IMR-90 (cell line): ENCODE measurements around the gene AS3MT. TPM values are rescaled to one million over a fixed set of nuclear protein-coding genes. Genes with fewer than 3 reads are reported as not detected.

Experiments used
- ATAC-seq: fragments of 200-7000 bp; cut with Tn5 transposase; 2 replicates; pipeline ENCODE4 v1.9.1; 2020; ENCODE audit warnings: low read depth, mild to moderate bottlenecking, moderate library complexity
- BruUV-seq: library from RNA; stranded (reverse); fragments of 400-500 nt; replicated peaks from 2 replicates; lab custom pipeline; 2021; lab: Mats Ljungman, UMichigan
- CTCF ChIA-PET: fragments of 300-600 bp; formaldehyde crosslinking; extraction: SDS; loops from one replicate; lab custom pipeline; 2021; ENCODE audit warnings: antibody characterized with exemption; lab: Yijun Ruan, JAX
- POLR2A ChIA-PET: fragments of 300-600 bp; sonication (Branson Sonifier 250); formaldehyde crosslinking; loops from one replicate; lab custom pipeline; 2022; ENCODE audit warnings: antibody characterized with exemption; ENCODE audit not compliant: unreplicated experiment; lab: Charles Lee
- DNase-seq: peaks from one replicate; pipeline ENCODE4 v3.0.0; 2013
- H2AFZ ChIP-seq: replicated peaks from 2 replicates; pipeline ENCODE3; 2013; ENCODE audit warnings: low read length, mild to moderate bottlenecking; ENCODE audit not compliant: poor library complexity
- H2AK5ac ChIP-seq: 2 replicates; pipeline ENCODE4 v1.6.1; 2013; ENCODE audit warnings: low read depth, low read length, inconsistent platforms
- H2AK9ac ChIP-seq: replicated peaks from 2 replicates; pipeline ENCODE3; 2013; ENCODE audit warnings: mild to moderate bottlenecking, low read depth, low read length, moderate library complexity; ENCODE audit not compliant: poor library complexity
- H2BK120ac ChIP-seq: 2 replicates; pipeline ENCODE4 v1.6.1; 2013; ENCODE audit warnings: low read depth, low read length, inconsistent platforms
- H2BK15ac ChIP-seq: 3 replicates; pipeline ENCODE4 v1.6.1; 2013; ENCODE audit warnings: low read depth, low read length, inconsistent platforms
- H2BK20ac ChIP-seq: 2 replicates; pipeline ENCODE4 v1.6.1; 2013; ENCODE audit warnings: low read depth, mild to moderate bottlenecking, inconsistent platforms, low read length, moderate library complexity
- H2BK5ac ChIP-seq: 2 replicates; pipeline ENCODE4 v1.6.1; 2013; ENCODE audit warnings: mild to moderate bottlenecking, low read depth, low read length, inconsistent platforms; ENCODE audit not compliant: poor library complexity, severe bottlenecking
- H3K14ac ChIP-seq: replicated peaks from 2 replicates; pipeline ENCODE4 v1.6.1; 2013; ENCODE audit warnings: low read depth, low read length, inconsistent platforms
- H3K18ac ChIP-seq: 2 replicates; pipeline ENCODE4 v1.6.1; 2013; ENCODE audit warnings: low read depth, low read length, control low read depth
- H3K23ac ChIP-seq: 2 replicates; pipeline ENCODE4 v1.6.1; 2013; ENCODE audit warnings: low read depth, low read length, inconsistent platforms
- H3K27ac ChIP-seq: 2 replicates; pipeline ENCODE4 v1.5.1; 2013; ENCODE audit warnings: mild to moderate bottlenecking, control low read depth, low read length; ENCODE audit not compliant: insufficient read depth
- H3K27me3 ChIP-seq: 2 replicates; pipeline ENCODE4 v1.6.1; 2013; ENCODE audit warnings: low read length; ENCODE audit not compliant: control insufficient read depth, insufficient read depth
- H3K36me3 ChIP-seq: 2 replicates; pipeline ENCODE4 v1.6.1; 2013; ENCODE audit warnings: low read length, mixed read lengths; ENCODE audit not compliant: control insufficient read depth, insufficient read depth
- H3K4ac ChIP-seq: 2 replicates; pipeline ENCODE4 v1.6.1; 2013; ENCODE audit warnings: low read depth, low read length, inconsistent platforms
- H3K4me1 ChIP-seq: 2 replicates; pipeline ENCODE4 v1.6.1; 2013; ENCODE audit warnings: low read length, mixed read lengths; ENCODE audit not compliant: control insufficient read depth, insufficient read depth
- H3K4me2 ChIP-seq: 2 replicates; pipeline ENCODE4 v1.6.1; 2013; ENCODE audit warnings: low read depth, mild to moderate bottlenecking, control low read depth, low read length, moderate library complexity
- H3K4me3 ChIP-seq: 2 replicates; pipeline ENCODE4 v1.5.1; 2013; ENCODE audit warnings: low read depth, mild to moderate bottlenecking, control low read depth, low read length, moderate library complexity; ENCODE audit not compliant: insufficient read depth
- H3K56ac ChIP-seq: 2 replicates; pipeline ENCODE4 v1.6.1; 2013; ENCODE audit warnings: low read length, inconsistent platforms; ENCODE audit not compliant: insufficient read depth; ENCODE audit errors: extremely low read depth
- H3K79me1 ChIP-seq, 2 experiments: 2 replicates each; pipeline ENCODE4 v1.6.1; 2013; ENCODE audit warnings: low read length in 2 of 2, inconsistent platforms in 1 of 2, low read depth in 1 of 2
- H3K9ac ChIP-seq: 2 replicates; pipeline ENCODE4 v1.6.1; 2013; ENCODE audit warnings: low read depth, low read length, control low read depth
- H3K9me1 ChIP-seq: 2 replicates; pipeline ENCODE4 v1.6.1; 2013; ENCODE audit warnings: low read length, inconsistent platforms; ENCODE audit not compliant: insufficient read depth
- H3K9me3 ChIP-seq: 2 replicates; pipeline ENCODE4 v1.6.1; 2013; ENCODE audit warnings: low read length; ENCODE audit not compliant: control insufficient read depth, insufficient read depth
- H4K20me1 ChIP-seq: 2 replicates; pipeline ENCODE4 v1.6.1; 2013; ENCODE audit warnings: low read length, inconsistent platforms; ENCODE audit not compliant: insufficient read depth
- H4K5ac ChIP-seq: 2 replicates; pipeline ENCODE4 v1.6.1; 2013; ENCODE audit warnings: mild to moderate bottlenecking, low read depth, low read length, control low read depth
- H4K8ac ChIP-seq, 2 experiments: 2 replicates each; pipeline ENCODE4 v1.6.1; 2013; ENCODE audit warnings: low read depth in 2 of 2, low read length in 2 of 2, control low read depth in 1 of 2, inconsistent platforms in 1 of 2
- H4K91ac ChIP-seq: 2 replicates; pipeline ENCODE4 v1.6.1; 2013; ENCODE audit warnings: low read depth, low read length, inconsistent platforms; ENCODE audit not compliant: insufficient read depth
- BHLHE40 ChIP-seq: fragments of 150-350 bp; IDR thresholded peaks from 2 replicates; pipeline ENCODE4 v1.6.1; 2016; ENCODE audit warnings: mild to moderate bottlenecking, low read depth, low read length
- CHD1 ChIP-seq: IDR thresholded peaks from 2 replicates; pipeline ENCODE4 v1.6.1; 2012; ENCODE audit warnings: low read depth, low read length, improper control_type of control experiment
- CTCF ChIP-seq: conservative IDR thresholded peaks from 2 replicates; pipeline ENCODE4 v1.5.1; 2012; ENCODE audit warnings: mild to moderate bottlenecking, low read depth, low read length, improper control_type of control experiment
- FOS ChIP-seq: fragments of 150-350 bp; IDR thresholded peaks from 2 replicates; pipeline ENCODE4 v1.6.1; 2016; ENCODE audit warnings: low read depth, low read length
- MAFK ChIP-seq: IDR thresholded peaks from 2 replicates; pipeline ENCODE4 v1.6.1; 2012; ENCODE audit warnings: low read depth, low read length, improper control_type of control experiment
- MAZ ChIP-seq: IDR thresholded peaks from 2 replicates; pipeline ENCODE4 v1.6.1; 2012; ENCODE audit warnings: low read depth, mild to moderate bottlenecking, low read length, improper control_type of control experiment, moderate library complexity, borderline replicate concordance
- MXI1 ChIP-seq: IDR thresholded peaks from 2 replicates; pipeline ENCODE4 v1.6.1; 2012; ENCODE audit warnings: low read depth, mild to moderate bottlenecking, low read length, moderate library complexity, borderline replicate concordance
- NFE2L2 ChIP-seq: fragments of 150-350 bp; IDR thresholded peaks from 2 replicates; pipeline ENCODE4 v1.6.1; 2016; ENCODE audit warnings: low read depth, mild to moderate bottlenecking, low read length
- POLR2A ChIP-seq: IDR thresholded peaks from 2 replicates; pipeline ENCODE4 v1.6.1; 2012; ENCODE audit warnings: mild to moderate bottlenecking, low read depth, low read length
- RAD21 ChIP-seq: IDR thresholded peaks from 2 replicates; pipeline ENCODE4 v1.6.1; 2012; ENCODE audit warnings: low read length, improper control_type of control experiment
- RCOR1 ChIP-seq: IDR thresholded peaks from 2 replicates; pipeline ENCODE4 v1.6.1; 2012; ENCODE audit warnings: mild to moderate bottlenecking, low read length, improper control_type of control experiment; ENCODE audit not compliant: insufficient replicate concordance
- RFX5 ChIP-seq: IDR thresholded peaks from 2 replicates; pipeline ENCODE4 v1.8.0; 2012; ENCODE audit warnings: low read depth, mild to moderate bottlenecking, low read length, moderate library complexity
- SMC3 ChIP-seq: fragments of 150-350 bp; IDR thresholded peaks from 2 replicates; pipeline ENCODE4 v1.6.1; 2016; ENCODE audit warnings: low read depth, mild to moderate bottlenecking, antibody characterized with exemption, low read length, moderate library complexity
- USF2 ChIP-seq: fragments of 150-350 bp; IDR thresholded peaks from 2 replicates; pipeline ENCODE4 v1.6.1; 2017; ENCODE audit warnings: mild to moderate bottlenecking, antibody characterized with exemption, low read length, low read depth
- WGBS, 2 experiments: methylation state at CpG; one replicate each; pipeline versions ENCODE4 v1.1.5 to v1.1.7; 2013; ENCODE audit warnings: missing lambda C conversion rate in 2 of 2; ENCODE audit not compliant: insufficient read length in 1 of 2; ENCODE audit errors: extremely low coverage in 2 of 2; 5-methylcytosine and 5-hydroxymethylcytosine counted together
- dilution Hi-C: fragments of 300-500 bp; cut with HindIII; formaldehyde crosslinking; loops from one replicate; pipeline ENCODE4 v1.14.3; 2018; ENCODE audit warnings: low sequenced_read_pairs; ENCODE audit not compliant: unreplicated experiment
- in situ Hi-C: fragments of 300-500 bp; cut with MboI; formaldehyde crosslinking; loops from 3 replicates; pipeline ENCODE4 v1.14.3; 2019; ENCODE audit warnings: low sequenced_read_pairs, inconsistent platforms, mixed read lengths
- intact Hi-C: fragments of 100-400 bp; cut with micrococcal nuclease; formaldehyde crosslinking; loops from 2 replicates; pipeline ENCODE4 v1.10.0; 2022
- polyA plus RNA-seq, 3 experiments: library from polyadenylated mRNA; depleted of rRNA; stranded (reverse); fragments of >200 nt; gene quantifications; 2 replicates each; pipeline ENCODE4 v1.2.3, GENCODE V29; 2012; ENCODE audit warnings: low replicate concordance in 1 of 3
- total RNA-seq: library from RNA; depleted of rRNA; stranded (reverse); fragments of >200 nt; gene quantifications from 2 replicates; pipeline ENCODE4 v1.2.3, GENCODE V29; 2012
- TF ChIP-seq, protein P1 (sequence below): fragments of 150-350 bp; IDR thresholded peaks from 2 replicates; pipeline ENCODE4 v1.6.1; 2016; ENCODE audit warnings: low read depth, mild to moderate bottlenecking, low read length, moderate library complexity, borderline replicate concordance

Gene AS3MT
- total and polyA plus RNA-seq, 2 of the 4 experiments (the other 2 are of a cell fraction), result 2.7 to 3.6 TPM

GRCh38 chr10:102927311-102928010, 58.2 kb downstream of the AS3MT start:
- no peak overlapping the region for H4K5ac ChIP-seq
- no peaks in the 10 kb centered on the region for H3K27me3 ChIP-seq
- dilution Hi-C loops, result no loop called here
- BruUV-seq, result no TSS peak
- no peak overlapping the region for H3K4me3 ChIP-seq
- ChIA-PET POLR2A (interaction anchor here (0.6 kb wide), 1 partner anchor 17 kb away, joined by 3 read pairs; no protein-coding TSS in a partner anchor), CTCF (interaction anchor here (0.6 to 1.4 kb wide), 2 partner anchors 127 to 159 kb away, joined by 3 to 4 read pairs; no protein-coding TSS in a partner anchor)
- no peak overlapping the region for H2AK5ac ChIP-seq
- WGBS, 2 experiments, result 96% methylated on average over 4 of the region's 12 CpGs; no CpG with 5 or more reads in 1 of the 2 experiments
- H3K9me3 ChIP-seq, result peaks cover 3% of the 10 kb centered on the region
- no peak overlapping the region for H3K4ac ChIP-seq
- no peak overlapping the region for H3K14ac ChIP-seq
- peaks cover 20% of the 10 kb centered on the region; the same call in 1 of the 2 replicates for H4K20me1 ChIP-seq
- H3K9ac ChIP-seq, result no peak overlapping the region
- no peak overlapping the region for H3K18ac ChIP-seq
- H3K56ac ChIP-seq, result no peak overlapping the region
- no peak overlapping the region for H2BK120ac ChIP-seq
- peaks cover 6% of the 10 kb centered on the region; the same call in 1 of the 2 replicates for H3K4me1 ChIP-seq
- no peak overlapping the region for H4K91ac ChIP-seq
- H3K4me2 ChIP-seq, result no peak overlapping the region
- H3K79me1 ChIP-seq, result peaks cover 9 to 70% of the 10 kb centered on the region in 2 experiments
- H4K8ac ChIP-seq, result no peak overlapping the region
- in situ Hi-C loops, result no loop called here
- H2AK9ac ChIP-seq, result no peak overlapping the region
- no peak overlapping the region for H3K27ac ChIP-seq
- intact Hi-C loops, result no loop called here
- H2BK20ac ChIP-seq, result no peak overlapping the region
- ATAC-seq, result no peak
- no peak for DNase-seq
- H3K23ac ChIP-seq, result peak overlapping the region; percentile 46; the same call in 1 of the 2 replicates
- no peak overlapping the region for H2BK5ac ChIP-seq
- H3K36me3 ChIP-seq, result peaks cover 9% of the 10 kb centered on the region
- H2AFZ ChIP-seq, result no peak overlapping the region
- peaks cover 6% of the 10 kb centered on the region for H3K9me1 ChIP-seq
- H2BK15ac ChIP-seq, result no peak overlapping the region
- TF ChIP-seq NFE2L2, result no peak
- TF ChIP-seq RFX5, result no peak
- no peak for TF ChIP-seq RAD21
- TF ChIP-seq POLR2A, result no peak
- TF ChIP-seq RCOR1, result no peak
- no peak for TF ChIP-seq USF2
- TF ChIP-seq SMC3, result no peak
- no peak for TF ChIP-seq MAZ
- no peak for TF ChIP-seq MAFK
- TF ChIP-seq CHD1, result no peak
- TF ChIP-seq CTCF, result no peak
- TF ChIP-seq MXI1, result no peak
- TF ChIP-seq FOS, result no peak
- TF ChIP-seq, protein P1, sequence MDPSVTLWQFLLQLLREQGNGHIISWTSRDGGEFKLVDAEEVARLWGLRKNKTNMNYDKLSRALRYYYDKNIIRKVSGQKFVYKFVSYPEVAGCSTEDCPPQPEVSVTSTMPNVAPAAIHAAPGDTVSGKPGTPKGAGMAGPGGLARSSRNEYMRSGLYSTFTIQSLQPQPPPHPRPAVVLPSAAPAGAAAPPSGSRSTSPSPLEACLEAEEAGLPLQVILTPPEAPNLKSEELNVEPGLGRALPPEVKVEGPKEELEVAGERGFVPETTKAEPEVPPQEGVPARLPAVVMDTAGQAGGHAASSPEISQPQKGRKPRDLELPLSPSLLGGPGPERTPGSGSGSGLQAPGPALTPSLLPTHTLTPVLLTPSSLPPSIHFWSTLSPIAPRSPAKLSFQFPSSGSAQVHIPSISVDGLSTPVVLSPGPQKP, result no peak
- TF ChIP-seq BHLHE40, result no peak
